Measurements from ENCODE around the gene GRIN3B. TPM values are rescaled to one million over a fixed set of nuclear protein-coding genes. Genes with fewer than 3 reads are reported as not detected.

Gene GRIN3B
- total and polyA plus RNA-seq, 2 donors (not counting 1 experiment from before 2014, with no cell fraction given), result 0.10 to 0.42 TPM

DNA sequence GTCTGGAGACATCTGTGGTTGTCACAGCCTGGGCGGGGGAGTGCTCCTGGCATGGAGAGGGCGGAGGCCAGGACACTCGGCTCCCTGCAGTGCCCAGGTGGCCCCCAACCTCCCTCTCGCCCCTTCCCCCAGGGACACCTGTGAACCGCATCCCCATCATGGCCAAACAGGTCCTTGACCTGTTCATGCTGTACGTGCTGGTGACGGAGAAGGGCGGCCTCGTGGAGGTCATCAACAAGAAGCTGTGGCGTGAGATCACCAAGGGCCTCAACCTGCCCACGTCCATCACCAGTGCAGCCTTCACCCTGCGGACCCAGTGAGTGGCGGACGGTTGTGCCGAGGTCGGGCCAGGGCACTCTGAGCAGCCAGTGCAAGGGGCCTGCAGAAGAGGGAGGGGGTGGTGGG, 36.1 kb upstream of the GRIN3B start:
- Histone ChIP-seq H3K27ac (ENCODE audit: low read length in 2 of 2) (no peak overlapping the region), H3K4me2 (replicated peaks; ENCODE audit: low read depth, low read length, poor library complexity, severe bottlenecking) (no peak overlapping the region), H3K4me1 (ENCODE audit: control insufficient read depth in 2 of 2, insufficient read depth in 2 of 2, low read length in 2 of 2) (no peaks in the 10 kb centered on the region), H3K4me3 (ENCODE audit: control extremely low read depth in 1 of 5, extremely low read depth in 1 of 5, insufficient read depth in 1 of 5, low read depth in 2 of 5, low read length in 4 of 5) (no peak overlapping the region), H3K79me2 (ENCODE audit: control insufficient read depth, insufficient read depth, low read length) (peaks cover 10% of the 10 kb centered on the region), H3K9me3 (ENCODE audit: control extremely low read depth in 1 of 3, control insufficient read depth in 2 of 3, insufficient read depth in 1 of 3, low read length in 2 of 3) (peaks cover 0 to 15% (median 0%) of the 10 kb centered on the region in 3 donors), H3K9ac (ENCODE audit: low read length) (no peak overlapping the region), H4K20me1 (ENCODE audit: control insufficient read depth, insufficient read depth, low read length, poor library complexity, severe bottlenecking) (peaks cover 22% of the 10 kb centered on the region), H2AFZ (ENCODE audit: insufficient read depth, low read depth, low read length, poor library complexity, severe bottlenecking) (no peak overlapping the region), H3K27me3 (replicated peaks in 1 of 4; ENCODE audit: control extremely low read depth in 1 of 4, control insufficient read depth in 3 of 4, insufficient read depth in 4 of 4, low read length in 3 of 4) (no peaks in the 10 kb centered on the region), H3K36me3 (replicated peaks in 1 of 2; ENCODE audit: control extremely low read depth in 1 of 2, control insufficient read depth in 1 of 2, extremely low read depth in 1 of 2, insufficient read depth in 2 of 2, low read length in 1 of 2) (peaks cover 0 to 62% of the 10 kb centered on the region in 2 experiments)
- ATAC-seq (ENCODE audit: low read depth), result no peak
- no peak overlapping the region for H3K27ac Mint-ChIP-seq
- H3K27me3 Mint-ChIP-seq, result no peaks in the 10 kb centered on the region
- peaks cover 2% of the 10 kb centered on the region for H3K4me1 Mint-ChIP-seq
- CTCF ChIA-PET, result interaction anchor here (2.2 kb wide), 1 partner anchor 20 kb away, joined by 5 read pairs; the partner anchor contains the start of gene WDR18
- no peak overlapping the region for H3K4me3 Mint-ChIP-seq
- POLR2A ChIA-PET, result no interaction called here
- WGBS (ENCODE audit: insufficient coverage), result 100% methylated on average over 13 of the region's 16 CpGs
- H3K9me3 Mint-ChIP-seq (ENCODE audit: insufficient read depth), result no peaks in the 10 kb centered on the region
- TF ChIP-seq EZH2 (IDR thresholded peaks at IDR 0.05; ENCODE audit: borderline replicate concordance, insufficient read depth, low read depth, low read length, poor library complexity, severe bottlenecking), result no peak
- TF ChIP-seq, protein P1, sequence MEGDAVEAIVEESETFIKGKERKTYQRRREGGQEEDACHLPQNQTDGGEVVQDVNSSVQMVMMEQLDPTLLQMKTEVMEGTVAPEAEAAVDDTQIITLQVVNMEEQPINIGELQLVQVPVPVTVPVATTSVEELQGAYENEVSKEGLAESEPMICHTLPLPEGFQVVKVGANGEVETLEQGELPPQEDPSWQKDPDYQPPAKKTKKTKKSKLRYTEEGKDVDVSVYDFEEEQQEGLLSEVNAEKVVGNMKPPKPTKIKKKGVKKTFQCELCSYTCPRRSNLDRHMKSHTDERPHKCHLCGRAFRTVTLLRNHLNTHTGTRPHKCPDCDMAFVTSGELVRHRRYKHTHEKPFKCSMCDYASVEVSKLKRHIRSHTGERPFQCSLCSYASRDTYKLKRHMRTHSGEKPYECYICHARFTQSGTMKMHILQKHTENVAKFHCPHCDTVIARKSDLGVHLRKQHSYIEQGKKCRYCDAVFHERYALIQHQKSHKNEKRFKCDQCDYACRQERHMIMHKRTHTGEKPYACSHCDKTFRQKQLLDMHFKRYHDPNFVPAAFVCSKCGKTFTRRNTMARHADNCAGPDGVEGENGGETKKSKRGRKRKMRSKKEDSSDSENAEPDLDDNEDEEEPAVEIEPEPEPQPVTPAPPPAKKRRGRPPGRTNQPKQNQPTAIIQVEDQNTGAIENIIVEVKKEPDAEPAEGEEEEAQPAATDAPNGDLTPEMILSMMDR (IDR thresholded peaks at IDR 0.05), result no peak
- intact Hi-C loops (cut with micrococcal nuclease), result no loop called here
- no peak for DNase-seq

DNA sequence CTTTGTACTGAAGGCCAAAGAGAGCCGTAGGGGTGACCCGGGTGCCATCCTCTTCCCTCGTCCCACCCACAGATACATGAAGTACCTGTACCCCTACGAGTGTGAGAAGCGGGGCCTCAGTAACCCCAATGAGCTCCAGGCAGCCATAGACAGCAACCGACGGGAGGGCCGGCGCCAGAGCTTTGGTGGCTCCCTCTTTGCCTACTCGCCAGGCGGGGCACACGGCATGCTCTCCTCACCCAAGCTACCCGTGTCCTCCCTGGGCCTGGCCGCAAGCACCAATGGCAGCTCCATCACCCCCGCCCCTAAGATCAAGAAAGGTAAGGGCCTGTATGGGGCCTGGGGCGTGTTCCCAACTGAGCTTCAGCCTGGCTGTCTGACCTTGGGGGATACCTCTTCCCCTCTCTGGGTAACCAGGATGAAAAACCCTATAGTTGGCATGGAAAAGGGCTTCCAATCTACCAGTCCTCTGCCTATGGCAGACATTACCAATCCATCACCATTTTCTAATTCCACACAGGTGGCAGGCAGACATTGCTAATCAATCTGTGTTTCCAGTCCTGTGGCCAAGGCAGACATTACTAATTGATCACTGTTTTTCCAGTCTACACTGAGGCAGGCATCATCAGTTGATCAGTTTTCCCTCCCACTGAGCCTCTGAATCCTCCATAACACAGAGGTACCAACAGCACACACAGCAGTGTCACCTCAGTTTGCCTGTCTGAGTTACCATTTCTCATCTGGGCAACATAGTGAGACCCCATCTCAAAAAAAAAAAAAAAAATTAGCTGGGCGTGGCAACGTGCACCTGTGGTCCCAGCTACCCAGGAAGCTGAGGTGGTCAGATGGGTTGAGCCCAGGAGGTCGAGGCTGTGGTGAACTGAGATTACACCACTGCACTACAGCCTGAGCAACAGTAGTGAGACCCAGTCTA, 35.2 kb upstream of the GRIN3B start:
- H3K4me1 Mint-ChIP-seq, result peaks cover 2% of the 10 kb centered on the region
- WGBS (ENCODE audit: insufficient coverage), result 97% methylated on average over 18 of the region's 19 CpGs
- TF ChIP-seq EZH2 (IDR thresholded peaks at IDR 0.05; ENCODE audit: borderline replicate concordance, insufficient read depth, low read depth, low read length, poor library complexity, severe bottlenecking), result no peak
- TF ChIP-seq, protein P1 (IDR thresholded peaks at IDR 0.05), result no peak

More for the DNA sequence above, 35.2 kb upstream of the GRIN3B start:
- no peak overlapping the region for H3K4me2 ChIP-seq (replicated peaks; ENCODE audit: low read depth, low read length, poor library complexity, severe bottlenecking)
- no peaks in the 10 kb centered on the region for H3K4me1 ChIP-seq (ENCODE audit: control insufficient read depth in 2 of 2, insufficient read depth in 2 of 2, low read length in 2 of 2)
- H2AFZ ChIP-seq (ENCODE audit: insufficient read depth, low read depth, low read length, poor library complexity, severe bottlenecking), result no peak overlapping the region
- Mint-ChIP-seq H3K27me3 (no peaks in the 10 kb centered on the region), H3K9me3 (ENCODE audit: insufficient read depth) (no peaks in the 10 kb centered on the region), H3K27ac (no peak overlapping the region), H3K4me3 (no peak overlapping the region)
- H3K9ac ChIP-seq (ENCODE audit: low read length), result no peak overlapping the region
- H4K20me1 ChIP-seq (ENCODE audit: control insufficient read depth, insufficient read depth, low read length, poor library complexity, severe bottlenecking), result peaks cover 18% of the 10 kb centered on the region
- ChIA-PET CTCF (interaction anchor here (2.2 kb wide), 1 partner anchor 19 kb away, joined by 5 read pairs; the partner anchor contains the start of gene WDR18), POLR2A (no interaction called here)
- H3K36me3 ChIP-seq (replicated peaks in 1 of 2; ENCODE audit: control extremely low read depth in 1 of 2, control insufficient read depth in 1 of 2, extremely low read depth in 1 of 2, insufficient read depth in 2 of 2, low read length in 1 of 2), result peaks cover 0 to 62% of the 10 kb centered on the region in 2 experiments
- peaks cover 0 to 16% (median 0%) of the 10 kb centered on the region in 3 donors for H3K9me3 ChIP-seq (ENCODE audit: control extremely low read depth in 1 of 3, control insufficient read depth in 2 of 3, insufficient read depth in 1 of 3, low read length in 2 of 3)
- H3K79me2 ChIP-seq (ENCODE audit: control insufficient read depth, insufficient read depth, low read length), result peaks cover 8% of the 10 kb centered on the region
- H3K27ac ChIP-seq (ENCODE audit: low read length in 2 of 2), result no peak overlapping the region
- no peaks in the 10 kb centered on the region for H3K27me3 ChIP-seq (replicated peaks in 1 of 4; ENCODE audit: control extremely low read depth in 1 of 4, control insufficient read depth in 3 of 4, insufficient read depth in 4 of 4, low read length in 3 of 4)
- ATAC-seq (ENCODE audit: low read depth), result no peak
- DNase-seq, result no peak
- no peak overlapping the region for H3K4me3 ChIP-seq (ENCODE audit: control extremely low read depth in 1 of 5, extremely low read depth in 1 of 5, insufficient read depth in 1 of 5, low read depth in 2 of 5, low read length in 4 of 5)
- intact Hi-C loops (cut with micrococcal nuclease), result no loop called here

Measured in B cell (primary cell).